GM23338 (cell line): Measurements from ENCODE around the gene PGAP1. TPM values are rescaled to one million over a fixed set of nuclear protein-coding genes. Genes with fewer than 3 reads are reported as not detected.

Experiments used
- ATAC-seq: fragments of 200-7000 bp; cut with Tn5 transposase; 3 replicates; pipeline ENCODE4 v1.9.1; 2020
- DNase-seq: peaks from one replicate; pipeline ENCODE4 v3.0.0-alpha.2; 2015; ENCODE audit warnings: low spot score
- H2AFZ ChIP-seq: fragments of 200-600 bp; sonication (generic); 2 replicates; pipeline ENCODE4 v1.8.0; 2016; ENCODE audit warnings: antibody characterized with exemption, mild to moderate bottlenecking, moderate library complexity
- H3F3A ChIP-seq: fragments of 200-600 bp; sonication (generic); replicated peaks from 2 replicates; pipeline ENCODE4 v1.8.0; 2017; ENCODE audit warnings: antibody characterized with exemption, mixed run types, low read depth
- H3K27ac ChIP-seq: fragments of 200-600 bp; sonication (generic); 2 replicates; pipeline ENCODE4 v1.6.1; 2016; ENCODE audit warnings: low read depth
- H3K27me3 ChIP-seq: fragments of 200-600 bp; sonication (generic); 2 replicates; pipeline ENCODE4 v1.8.0; 2016; ENCODE audit warnings: mild to moderate bottlenecking, mixed run types, moderate library complexity; ENCODE audit not compliant: insufficient read depth
- H3K36me3 ChIP-seq: fragments of 200-600 bp; sonication (generic); 2 replicates; pipeline ENCODE4 v1.8.0; 2016; ENCODE audit warnings: mild to moderate bottlenecking; ENCODE audit not compliant: insufficient read depth
- H3K4me1 ChIP-seq: fragments of 200-600 bp; sonication (generic); 2 replicates; pipeline ENCODE4 v1.8.0; 2016; ENCODE audit warnings: mild to moderate bottlenecking, moderate library complexity; ENCODE audit not compliant: insufficient read depth
- H3K4me2 ChIP-seq: fragments of 200-600 bp; sonication (generic); 2 replicates; pipeline ENCODE4 v1.7.1; 2017; ENCODE audit warnings: mixed run types
- H3K4me3 ChIP-seq: fragments of 200-600 bp; sonication (generic); 2 replicates; pipeline ENCODE4 v1.6.1; 2016; ENCODE audit warnings: mixed run types
- H3K79me2 ChIP-seq: fragments of 200-600 bp; sonication (generic); replicated peaks from 2 replicates; pipeline ENCODE4 v1.8.0; 2017; ENCODE audit warnings: mild to moderate bottlenecking; ENCODE audit not compliant: insufficient read depth
- H3K9me2 ChIP-seq: fragments of 200-600 bp; sonication (generic); 2 replicates; pipeline ENCODE4 v1.8.0; 2017; ENCODE audit not compliant: insufficient read depth
- H4K20me1 ChIP-seq: fragments of 200-600 bp; sonication (generic); replicated peaks from 2 replicates; pipeline ENCODE4 v1.8.0; 2017; ENCODE audit warnings: mild to moderate bottlenecking; ENCODE audit not compliant: insufficient read depth
- H3K27ac Mint-ChIP-seq: 2 replicates; pipeline ENCODE4 v1.8.0; 2020; ENCODE audit warnings: inconsistent platforms, mild to moderate bottlenecking, moderate library complexity, mixed read lengths
- H3K27me3 Mint-ChIP-seq: 3 replicates; pipeline ENCODE4 v1.8.0; 2022; ENCODE audit warnings: low read depth, mild to moderate bottlenecking, moderate library complexity, mixed read lengths, inconsistent platforms; ENCODE audit not compliant: insufficient read depth, poor library complexity
- H3K36me3 Mint-ChIP-seq: 3 replicates; pipeline ENCODE4 v1.8.0; 2021; ENCODE audit warnings: low read depth, mild to moderate bottlenecking, inconsistent platforms, moderate library complexity, mixed read lengths
- H3K4me1 Mint-ChIP-seq: 3 replicates; pipeline ENCODE4 v1.8.0; 2020; ENCODE audit warnings: mild to moderate bottlenecking, inconsistent platforms, mixed read lengths
- H3K4me3 Mint-ChIP-seq: 3 replicates; pipeline ENCODE4 v1.8.0; 2021; ENCODE audit warnings: moderate library complexity, mild to moderate bottlenecking, inconsistent platforms, mixed read lengths
- H3K9me3 Mint-ChIP-seq: 3 replicates; pipeline ENCODE4 v1.8.0; 2020; ENCODE audit warnings: moderate library complexity, mild to moderate bottlenecking, inconsistent platforms, mixed read lengths
- CREB1 ChIP-seq: fragments of 250-450 bp; sonication (Bioruptor Pico); IDR thresholded peaks from 2 replicates; pipeline ENCODE4 v1.5.0; 2020; ENCODE audit warnings: low read depth, mild to moderate bottlenecking, moderate library complexity
- CTCF ChIP-seq, 2 experiments: fragments of 200-600 bp in 1 of 2; sonication (generic) in 1 of 2; conservative IDR thresholded peaks; 2 replicates each; pipeline versions ENCODE4 v1.5.1 to v1.6.1; 2016 to 2017; ENCODE audit warnings: antibody characterized with exemption in 2 of 2, low read depth in 2 of 2, mild to moderate bottlenecking in 2 of 2, moderate library complexity in 1 of 2
- ETS1 ChIP-seq: IDR thresholded peaks from 2 replicates; pipeline ENCODE4 v1.6.1; 2016; ENCODE audit warnings: antibody characterized with exemption
- EZH2 ChIP-seq: fragments of 200-600 bp; sonication (generic); IDR thresholded peaks from one replicate; pipeline ENCODE4 v1.8.0; 2017; ENCODE audit warnings: antibody characterized with exemption, mild to moderate bottlenecking, low read depth; ENCODE audit not compliant: unreplicated experiment
- EZH2phosphoT487 ChIP-seq: fragments of 200-600 bp; sonication (generic); IDR thresholded peaks from one replicate; pipeline ENCODE4 v1.8.1; 2018; ENCODE audit warnings: antibody characterized with exemption; ENCODE audit not compliant: unreplicated experiment
- JUNB ChIP-seq: IDR thresholded peaks from one replicate; pipeline ENCODE4 v1.6.1; 2016; ENCODE audit warnings: antibody characterized with exemption; ENCODE audit not compliant: unreplicated experiment
- NANOG ChIP-seq: IDR thresholded peaks from 2 replicates; pipeline ENCODE4 v1.6.1; 2016; ENCODE audit warnings: antibody characterized with exemption, borderline replicate concordance
- POLR2AphosphoS5 ChIP-seq: IDR thresholded peaks from 2 replicates; pipeline ENCODE4 v1.6.1; 2016; ENCODE audit warnings: antibody characterized with exemption, low read depth
- REST ChIP-seq: IDR thresholded peaks from one replicate; pipeline ENCODE4 v1.6.1; 2018; ENCODE audit warnings: antibody characterized with exemption; ENCODE audit not compliant: unreplicated experiment
- STAT1 ChIP-seq: IDR thresholded peaks from one replicate; pipeline ENCODE4 v1.6.1; 2016; ENCODE audit warnings: antibody characterized with exemption; ENCODE audit not compliant: unreplicated experiment
- ZNF114 ChIP-seq: fragments of 250-450 bp; sonication (Bioruptor Pico); IDR thresholded peaks from 2 replicates; pipeline ENCODE4 v1.5.0; 2020; ENCODE audit warnings: mild to moderate bottlenecking, moderate library complexity
- ZNF331 ChIP-seq: fragments of 250-450 bp; sonication (Bioruptor Pico); IDR thresholded peaks from 2 replicates; pipeline ENCODE4 v1.5.0; 2020; ENCODE audit warnings: low read depth, mild to moderate bottlenecking, moderate library complexity
- ZNF462 ChIP-seq: fragments of 250-450 bp; sonication (Bioruptor Pico); IDR thresholded peaks from 2 replicates; pipeline ENCODE4 v1.5.0; 2020; ENCODE audit warnings: mild to moderate bottlenecking, moderate library complexity
- polyA plus RNA-seq: library from polyadenylated mRNA; unstranded; fragments of >200 nt; fragmentation: Nextera tagmentation; extraction: Ambion mirVana; gene quantifications from 2 replicates; pipeline ENCODE4 v1.2.1, GENCODE V29; 2016
- total RNA-seq: library from RNA; depleted of rRNA; stranded (reverse); fragments of >200 nt; shearing (Covaris generic); gene quantifications from 2 replicates; pipeline ENCODE4 v1.2.3, GENCODE V29; 2014

Gene PGAP1
- total and polyA plus RNA-seq, 2 experiments from 2014 or later: 9.8 to 26.5 TPM

GRCh38 chr2:196836440-196836839 is 90.1 kb downstream of the PGAP1 start (continued):
- TF ChIP-seq ZNF331 (CRISPR knock-in tag) (no peak), CREB1 (CRISPR knock-in tag) (no peak), ZNF114 (CRISPR knock-in tag) (no peak), EZH2phosphoT487 (no peak), JUNB (no peak), CTCF (conservative IDR thresholded peaks at IDR 0.05; ENCODE audit: low read depth in 2 of 2) (no peak), STAT1 (no peak), POLR2AphosphoS5 (no peak), NANOG (no peak)

GRCh38 chr2:196830701-196831100 is 95.8 kb downstream of the PGAP1 start:
- no peak overlapping the region for H3K27ac Mint-ChIP-seq
- H3K4me3 Mint-ChIP-seq: no peak overlapping the region
- no peaks in the 10 kb centered on the region for H3K4me1 ChIP-seq
- no peak for DNase-seq
- H3K79me2 ChIP-seq: no peaks in the 10 kb centered on the region
- no peaks in the 10 kb centered on the region for H3F3A ChIP-seq
- H2AFZ ChIP-seq: no peak overlapping the region
- H3K9me2 ChIP-seq: no peaks in the 10 kb centered on the region
- no peak overlapping the region for H3K4me2 ChIP-seq
- H3K36me3 ChIP-seq: no peaks in the 10 kb centered on the region
- H3K27me3 Mint-ChIP-seq: no peaks in the 10 kb centered on the region
- no peak for ATAC-seq
- H3K9me3 Mint-ChIP-seq: no peaks in the 10 kb centered on the region
- H4K20me1 ChIP-seq: no peaks in the 10 kb centered on the region
- no peaks in the 10 kb centered on the region for H3K27me3 ChIP-seq
- H3K4me3 ChIP-seq: no peak overlapping the region
- 0 out of 2 replicates have a peak overlapping the region, but pooled peaks have one; percentile 20 for H3K27ac ChIP-seq
- TF ChIP-seq ZNF331 (CRISPR knock-in tag) (no peak), EZH2 (no peak), EZH2phosphoT487 (no peak), STAT1 (no peak), NANOG (no peak), REST (no peak), POLR2AphosphoS5 (no peak), ZNF462 (CRISPR knock-in tag) (no peak), ZNF114 (CRISPR knock-in tag) (no peak), CREB1 (CRISPR knock-in tag) (no peak), JUNB (no peak), ETS1 (no peak)
- no peaks in the 10 kb centered on the region for H3K36me3 Mint-ChIP-seq
- H3K4me1 Mint-ChIP-seq: peaks cover 4% of the 10 kb centered on the region; the same call in 2 of the 3 replicates
